NT2/D1 (cell line): ENCODE results near the gene UBTD2.
"Not testable (repeated sequence)": the region's sequence is repeated elsewhere in the genome, so short reads cannot be mapped to it uniquely, and the experiment has no call there.

Source experiments
- DNase-seq: peaks from one replicate; pipeline ENCODE4 v3.0.0-alpha.2; 2011; ENCODE audit warnings: low read depth, low spot score
- H3K27me3 ChIP-seq: 2 replicates; pipeline ENCODE4 v1.6.0; 2011; ENCODE audit warnings: mild to moderate bottlenecking; ENCODE audit not compliant: insufficient read length, insufficient read depth
- H3K36me3 ChIP-seq: 2 replicates; pipeline ENCODE4 v1.6.1; 2011; ENCODE audit warnings: mild to moderate bottlenecking, low read length, mixed read lengths; ENCODE audit not compliant: insufficient read depth, insufficient read length
- H3K4me1 ChIP-seq: 2 replicates; pipeline ENCODE4 v1.5.1; 2011; ENCODE audit not compliant: insufficient read depth, insufficient read length
- H3K4me3 ChIP-seq: 2 replicates; pipeline ENCODE4 v1.5.1; 2011; ENCODE audit warnings: low read depth; ENCODE audit not compliant: insufficient read length
- H3K9ac ChIP-seq: 2 replicates; pipeline ENCODE4 v1.6.0; 2011; ENCODE audit warnings: low read depth; ENCODE audit not compliant: insufficient read length
- H3K9me3 ChIP-seq: 2 replicates; pipeline ENCODE4 v1.5.1; 2011; ENCODE audit warnings: mild to moderate bottlenecking, low read length; ENCODE audit not compliant: insufficient read depth
- SUZ12 ChIP-seq: IDR thresholded peaks from 2 replicates; pipeline ENCODE4 v1.6.1; 2011; ENCODE audit not compliant: insufficient read length, insufficient read depth; ENCODE audit errors: extremely low read depth
- YY1 ChIP-seq: IDR thresholded peaks from 2 replicates; pipeline ENCODE4 v1.6.1; 2011; ENCODE audit not compliant: insufficient read length, insufficient read depth
- ZNF274 ChIP-seq: IDR thresholded peaks from 2 replicates; pipeline ENCODE4 v1.6.1; 2011; ENCODE audit warnings: mild to moderate bottlenecking, low read depth, low read length

Gene UBTD2

GRCh38 chr5:172199446-172199845, 84.1 kb downstream of the UBTD2 start:
- Histone ChIP-seq H3K4me1 (no peaks in the 10 kb centered on the region), H3K9ac (no peak overlapping the region), H3K9me3 (peaks cover 9% of the 10 kb centered on the region; the same call in 1 of the 2 replicates), H3K27me3 (no peaks in the 10 kb centered on the region), H3K36me3 (no peaks in the 10 kb centered on the region), H3K4me3 (no peak overlapping the region)
- DNase-seq = no peak
- no peak for TF ChIP-seq ZNF274
- TF ChIP-seq YY1 = no peak
- no peak for TF ChIP-seq SUZ12

GRCh38 chr5:172197775-172198174, 85.8 kb downstream of the UBTD2 start:
- H3K4me3 ChIP-seq = not testable (repeated sequence)

GRCh38 chr5:172194985-172195774, 88.4 kb downstream of the UBTD2 start:
- H3K4me3 ChIP-seq = no peak overlapping the region

More at GRCh38 chr5:172197775-172198174, 85.8 kb downstream of the UBTD2 start:
- not testable (repeated sequence) for H3K36me3 ChIP-seq, H3K9ac ChIP-seq, H3K4me1 ChIP-seq, H3K27me3 ChIP-seq, H3K9me3 ChIP-seq, DNase-seq

GRCh38 chr5:172193872-172194271, 89.7 kb downstream of the UBTD2 start, which contains the start of gene EFCAB9:
Gene EFCAB9 (plus strand): TSS chr5:172194172. CDS start chr5:172194173, 1 bp downstream.
- H3K9me3 ChIP-seq = peaks cover 9% of the 10 kb centered on the region; the same call in 1 of the 2 replicates
- no peak within 1 kb of the TSS for H3K9ac ChIP-seq
- DNase-seq = no peak
- TF ChIP-seq ZNF274 (no peak), SUZ12 (no peak), YY1 (no peak)
- H3K36me3 ChIP-seq = no peaks in the 10 kb centered on the region
- no peaks in the 10 kb centered on the region for H3K27me3 ChIP-seq
- H3K4me3 ChIP-seq = no peak within 1 kb of the TSS
- no peaks in the 10 kb centered on the region for H3K4me1 ChIP-seq

More at GRCh38 chr5:172194985-172195774, 88.4 kb downstream of the UBTD2 start:
- H3K4me1 ChIP-seq = no peaks in the 10 kb centered on the region
- H3K27me3 ChIP-seq = no peaks in the 10 kb centered on the region
- peaks cover 9% of the 10 kb centered on the region; the same call in 1 of the 2 replicates for H3K9me3 ChIP-seq
- TF ChIP-seq YY1 (no peak), ZNF274 (no peak), SUZ12 (no peak)
- no peaks in the 10 kb centered on the region for H3K36me3 ChIP-seq
- no peak for DNase-seq
- H3K9ac ChIP-seq = no peak overlapping the region

GRCh38 chr5:172189693-172190296, 93.8 kb downstream of the UBTD2 start:
- H3K27me3 ChIP-seq = no peaks in the 10 kb centered on the region
- H3K9me3 ChIP-seq = no peaks in the 10 kb centered on the region
- H3K9ac ChIP-seq = no peak overlapping the region
- no peak for TF ChIP-seq SUZ12
- TF ChIP-seq YY1 = no peak
- TF ChIP-seq ZNF274 = no peak
- H3K36me3 ChIP-seq = peaks cover 3% of the 10 kb centered on the region
- H3K4me1 ChIP-seq = peaks cover 5% of the 10 kb centered on the region
- H3K4me3 ChIP-seq = no peak overlapping the region
- no peak for DNase-seq

- H3K36me3 ChIP-seq = peaks cover 5% of the 10 kb centered on the region
- no peaks in the 10 kb centered on the region for H3K9me3 ChIP-seq
- TF ChIP-seq ZNF274 (no peak), SUZ12 (no peak), YY1 (no peak)
- DNase-seq = no peak
- H3K4me1 ChIP-seq = peaks cover 5% of the 10 kb centered on the region
- H3K27me3 ChIP-seq = no peaks in the 10 kb centered on the region
- peak overlapping the region; percentile 87 for H3K9ac ChIP-seq
- H3K4me3 ChIP-seq = peak overlapping the region; percentile 70
Observed at GRCh38 chr5:172188893-172189692, 94.5 kb downstream of the UBTD2 start.

- Histone ChIP-seq H3K9ac (peak within 1 kb of the TSS; percentile 87), H3K27me3 (no peaks in the 10 kb centered on the region), H3K9me3 (no peaks in the 10 kb centered on the region), H3K36me3 (peaks cover 8% of the 10 kb centered on the region), H3K4me3 (peak within 1 kb of the TSS; percentile 75), H3K4me1 (peaks cover 5% of the 10 kb centered on the region)
- no peak for TF ChIP-seq ZNF274
- no peak for TF ChIP-seq SUZ12
- DNase-seq = peak; percentile 71
Observed at GRCh38 chr5:172188033-172188892, 95.3 kb downstream of the UBTD2 start, which contains the start of gene STK10. Gene STK10 (minus strand): TSS chr5:172188224. CDS start chr5:172188042, 182 bp downstream.
